HG02973 (cell line): ENCODE measurements around the gene NDUFS7.

Source experiments
- ATAC-seq: cut with Tn5 transposase; IDR thresholded peaks from one replicate; pipeline ENCODE4 v1.9.1; 2021; ENCODE audit warnings: moderate library complexity; ENCODE audit not compliant: unreplicated experiment

NDUFS7 gene

DNA sequence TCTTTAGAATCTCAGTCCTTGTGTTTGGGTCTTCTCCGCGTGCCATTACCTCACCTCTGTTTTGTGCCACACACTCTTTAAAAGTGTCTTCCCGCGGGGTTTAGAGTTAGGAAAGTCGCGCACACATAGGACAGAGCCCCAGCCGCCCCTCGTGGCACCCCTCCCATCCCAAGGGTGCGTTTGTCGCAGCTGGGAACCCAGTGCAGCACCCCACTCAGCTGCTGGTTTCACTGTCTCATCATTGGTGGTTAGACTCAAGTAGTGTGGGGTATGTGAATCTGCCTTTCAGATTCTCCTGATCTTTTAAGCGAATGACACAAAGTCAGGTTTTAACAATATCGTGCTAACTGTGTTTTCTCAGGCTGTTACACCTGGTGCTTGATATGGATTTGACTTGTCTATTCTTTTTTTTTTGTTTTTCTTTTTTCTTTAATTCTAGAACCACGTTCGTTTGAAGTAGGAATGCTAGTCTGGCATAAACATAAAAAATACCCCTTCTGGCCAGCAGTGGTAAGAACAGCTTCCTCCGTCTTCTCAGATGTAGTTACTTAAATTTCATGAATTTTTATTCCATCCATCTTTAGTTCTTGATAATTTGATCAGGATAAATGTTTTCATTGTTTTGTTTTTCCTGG, 19.5 kb upstream of the NDUFS7 start:
- ATAC-seq = no peak

GRCh38 chr19:1365319-1366269, 18.1 kb upstream of the NDUFS7 start:
- no peak for ATAC-seq

- no peak for ATAC-seq
Observed at GRCh38 chr19:1366296-1366695, 17.4 kb upstream of the NDUFS7 start.

- ATAC-seq = no peak
Observed at GRCh38 chr19:1366899-1367870, 16.5 kb upstream of the NDUFS7 start.

- no peak for ATAC-seq
Observed at GRCh38 chr19:1369214-1369805, 14.4 kb upstream of the NDUFS7 start.

GRCh38 chr19:1370579-1371361, 12.9 kb upstream of the NDUFS7 start:
- ATAC-seq = no peak

GRCh38 chr19:1373042-1373533, 10.6 kb upstream of the NDUFS7 start:
- ATAC-seq = no peak

DNA sequence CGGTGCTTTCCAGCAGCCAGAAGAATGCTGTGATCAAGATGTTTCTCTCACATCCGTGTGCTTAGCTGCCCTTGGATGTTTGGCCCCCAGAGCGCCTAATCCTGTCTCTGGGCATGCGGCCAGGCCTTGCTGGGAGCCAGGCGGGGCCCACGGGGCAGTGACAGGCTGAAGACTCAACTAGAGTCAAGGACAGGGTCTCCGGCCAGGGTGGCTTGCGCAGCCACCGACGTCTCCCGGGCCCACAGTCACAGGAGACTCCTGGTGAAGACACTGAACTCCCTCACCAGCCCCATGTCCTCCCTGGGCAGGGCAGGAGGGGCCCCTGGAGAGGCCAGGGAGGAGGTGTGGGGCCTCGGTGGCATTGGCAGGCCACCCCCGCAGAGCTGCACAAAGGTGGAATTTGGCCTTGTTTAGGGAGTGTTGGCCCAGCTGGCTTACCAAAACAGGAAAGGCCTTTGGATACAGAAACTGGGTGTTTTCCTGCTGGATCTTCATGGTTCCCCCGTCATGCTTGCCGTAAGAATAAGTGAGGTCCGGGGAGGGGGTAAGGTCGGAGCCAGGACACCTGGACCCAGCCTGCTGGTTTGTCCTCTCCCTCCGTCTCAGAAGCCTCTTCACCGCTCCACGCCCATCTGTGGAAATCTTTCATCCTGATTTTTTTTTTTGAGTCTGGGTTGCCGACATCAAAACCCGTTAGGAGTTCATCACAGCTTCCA, 10.0 kb upstream of the NDUFS7 start:
- ATAC-seq = no peak

DNA sequence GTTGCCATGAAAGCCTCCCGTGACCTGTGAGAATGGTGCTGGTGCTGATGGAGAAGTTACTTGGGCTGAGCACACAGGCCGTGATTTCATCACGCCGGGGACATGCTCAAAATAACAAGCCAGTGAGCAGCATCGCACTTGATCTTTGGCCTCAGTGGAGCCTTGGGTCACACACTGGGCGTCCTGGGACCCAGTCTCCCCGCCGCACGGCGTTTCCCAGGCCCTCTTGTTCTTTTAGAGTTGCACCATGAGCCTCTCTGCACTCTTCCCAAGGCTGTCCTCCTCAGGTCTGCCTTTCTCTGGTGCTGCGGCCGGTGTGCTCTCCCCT, 9.5 kb upstream of the NDUFS7 start:
- no peak for ATAC-seq

DNA sequence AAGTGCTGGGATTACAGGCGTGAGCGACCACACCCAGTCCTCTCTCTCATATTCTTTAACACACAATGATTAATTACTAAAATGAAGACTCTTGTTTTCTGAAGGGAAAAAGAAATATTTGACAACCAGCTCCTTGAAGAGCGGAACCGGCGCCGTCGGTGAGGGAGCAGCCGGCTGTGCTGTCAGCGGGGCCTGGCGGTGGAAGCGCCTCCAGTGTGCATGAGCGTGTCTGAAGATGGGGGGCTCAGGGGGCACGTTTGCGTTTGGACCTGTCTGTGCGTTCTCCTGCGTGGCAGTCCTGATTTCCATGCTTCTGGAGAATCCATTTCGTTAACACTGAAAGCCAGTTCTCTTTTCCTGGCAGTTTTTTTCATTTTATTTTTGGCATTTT, 7.3 kb upstream of the NDUFS7 start:
- no peak for ATAC-seq

DNA sequence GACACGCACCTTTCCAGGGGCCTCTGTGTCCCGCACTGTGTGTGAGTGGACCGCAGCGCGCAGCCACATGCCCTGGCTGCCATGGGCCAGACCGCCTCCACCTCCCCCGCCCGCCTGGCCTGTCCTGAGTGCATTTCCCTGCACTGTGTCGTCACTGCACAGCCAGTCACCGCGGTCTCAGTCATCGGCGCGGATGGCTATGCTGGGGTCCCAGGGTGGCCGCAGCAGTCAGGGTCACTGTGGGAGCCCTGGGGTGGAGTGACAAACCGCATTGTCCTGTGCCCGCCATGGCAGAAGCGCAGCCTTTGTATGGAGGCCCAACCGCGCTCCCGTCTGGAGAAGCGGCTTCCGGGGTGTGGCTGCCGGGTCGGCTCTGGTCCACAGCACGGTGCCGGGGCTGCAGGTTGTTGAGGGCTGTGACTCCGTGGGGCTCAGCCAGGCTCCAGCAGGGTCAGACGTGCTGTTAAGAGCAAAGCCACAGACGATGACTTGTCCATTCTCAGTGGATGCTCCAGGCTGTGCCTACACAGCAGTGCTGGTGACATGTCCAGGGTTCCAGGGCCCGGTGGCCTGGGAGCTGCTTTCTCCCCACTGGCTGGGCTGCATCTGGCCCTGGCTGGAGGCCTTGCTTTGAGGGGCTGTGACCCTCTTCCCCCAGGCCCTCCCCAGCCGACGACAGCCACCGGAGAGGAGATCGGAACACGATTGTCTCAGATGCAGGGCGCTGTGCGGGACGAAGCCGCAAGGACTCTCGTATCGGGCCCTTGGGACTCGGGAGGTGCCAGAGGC, 6.3 kb upstream of the NDUFS7 start:
- ATAC-seq = no peak

- ATAC-seq = no peak
Observed at GRCh38 chr19:1377965-1378785, 5.5 kb upstream of the NDUFS7 start.

GRCh38 chr19:1379126-1379905, 4.4 kb upstream of the NDUFS7 start:
- no peak for ATAC-seq

GRCh38 chr19:1379961-1380489, 3.7 kb upstream of the NDUFS7 start:
- ATAC-seq = no peak

GRCh38 chr19:1382250-1382649, 1.5 kb upstream of the NDUFS7 start:
- ATAC-seq = no peak

- no peak for ATAC-seq
Observed at GRCh38 chr19:1383017-1383311, 743 bp upstream of the NDUFS7 start.

DNA sequence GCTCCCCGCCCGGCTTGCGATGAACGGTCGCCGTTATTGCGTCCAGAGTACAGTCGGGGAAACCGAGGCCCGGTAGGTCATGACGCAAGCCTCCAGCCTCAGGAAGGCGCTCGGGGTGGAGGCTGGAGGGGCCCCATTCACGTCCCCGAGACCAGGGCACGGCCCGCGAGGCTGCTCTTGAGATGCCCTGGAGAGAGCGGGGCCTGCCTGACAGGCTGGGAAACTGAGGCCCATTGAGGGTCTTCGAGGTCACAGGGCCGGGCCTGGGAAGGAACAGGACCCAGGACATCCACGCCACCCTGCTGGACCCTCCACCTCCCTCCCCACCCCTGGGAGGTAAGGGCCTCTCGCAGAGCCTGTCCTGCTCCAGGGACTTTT, 367 bp downstream of the NDUFS7 start:
- ATAC-seq = no peak
